Activated T-helper 9 cell treated with anti-CD3 and anti-CD28 coated beads, Interleukin-2, amount 50 U/mL, for 16 hours (primary cell): ENCODE results near the gene ORM2.
A peak's percentile ranks its signal among the peaks of the same experiment; 100 is the strongest.
"Not testable (repeated sequence)": the region's sequence is repeated elsewhere in the genome, so short reads cannot be mapped to it uniquely, and the experiment has no call there.

Experiments
- DNase-seq: peaks from one replicate; pipeline ENCODE4 v3.0.0-alpha.2; 2020; ENCODE audit warnings: low read depth

Gene ORM2

DNA sequence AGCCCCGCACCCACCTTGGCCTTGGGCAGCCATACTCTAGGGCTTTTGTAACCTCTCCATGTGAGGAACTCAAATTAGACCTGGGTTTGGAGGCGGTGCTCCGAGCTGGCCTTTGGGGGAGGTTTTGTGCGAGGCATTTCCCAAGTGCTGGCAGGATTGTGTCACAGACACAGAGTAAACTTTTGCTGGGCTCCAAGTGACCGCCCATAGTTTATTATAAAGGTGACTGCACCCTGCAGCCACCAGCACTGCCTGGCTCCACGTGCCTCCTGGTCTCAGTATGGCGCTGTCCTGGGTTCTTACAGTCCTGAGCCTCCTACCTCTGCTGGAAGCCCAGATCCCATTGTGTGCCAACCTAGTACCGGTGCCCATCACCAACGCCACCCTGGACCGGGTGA, at the start of gene ORM2:
Gene ORM2 (plus strand): TSS at position 245 of the 398 bp plus-strand sequence. CDS start 36 bp downstream, at position 281.
- DNase-seq = not testable (repeated sequence)

DNA sequence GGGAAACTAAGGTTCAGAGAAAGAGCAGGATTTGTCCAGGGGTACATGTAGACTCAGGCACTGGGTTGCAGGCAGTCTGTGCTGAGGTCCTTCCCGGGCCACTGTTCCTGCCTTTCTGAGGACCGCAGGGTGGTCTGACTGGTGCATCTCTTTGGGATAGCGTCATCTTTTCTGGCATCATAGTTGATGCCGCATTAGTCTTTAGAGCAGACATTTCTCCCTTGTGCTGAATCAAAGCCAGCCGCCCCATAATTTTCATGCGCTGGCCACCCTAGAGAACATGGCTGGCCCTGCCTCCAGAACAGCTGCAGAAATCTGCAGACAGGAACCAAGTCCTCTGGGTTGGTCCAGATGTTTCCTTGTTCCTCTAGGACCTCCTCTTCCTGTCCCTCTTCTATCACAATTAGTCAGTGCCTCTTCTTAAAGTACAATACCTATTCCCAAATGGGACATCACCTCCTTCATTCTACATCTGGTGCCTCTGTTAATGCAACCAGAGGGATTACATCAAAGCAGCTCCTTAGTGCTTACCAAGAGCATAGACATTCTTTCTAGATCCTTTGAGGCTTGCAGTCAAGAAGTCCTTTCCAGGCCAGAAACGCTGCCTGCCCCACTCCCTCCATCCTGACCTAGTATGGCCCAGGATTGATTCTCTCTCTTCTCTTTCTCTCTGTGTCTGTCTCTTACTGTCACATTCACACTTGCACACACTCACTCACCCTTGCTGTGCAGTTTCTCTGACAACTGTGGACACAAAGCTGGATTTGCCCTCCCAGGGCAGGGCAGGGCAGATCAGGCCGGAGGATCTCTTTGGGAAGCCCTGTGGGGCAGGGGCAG, 48.8 kb upstream of the ORM2 start:
- no peak for DNase-seq

DNA sequence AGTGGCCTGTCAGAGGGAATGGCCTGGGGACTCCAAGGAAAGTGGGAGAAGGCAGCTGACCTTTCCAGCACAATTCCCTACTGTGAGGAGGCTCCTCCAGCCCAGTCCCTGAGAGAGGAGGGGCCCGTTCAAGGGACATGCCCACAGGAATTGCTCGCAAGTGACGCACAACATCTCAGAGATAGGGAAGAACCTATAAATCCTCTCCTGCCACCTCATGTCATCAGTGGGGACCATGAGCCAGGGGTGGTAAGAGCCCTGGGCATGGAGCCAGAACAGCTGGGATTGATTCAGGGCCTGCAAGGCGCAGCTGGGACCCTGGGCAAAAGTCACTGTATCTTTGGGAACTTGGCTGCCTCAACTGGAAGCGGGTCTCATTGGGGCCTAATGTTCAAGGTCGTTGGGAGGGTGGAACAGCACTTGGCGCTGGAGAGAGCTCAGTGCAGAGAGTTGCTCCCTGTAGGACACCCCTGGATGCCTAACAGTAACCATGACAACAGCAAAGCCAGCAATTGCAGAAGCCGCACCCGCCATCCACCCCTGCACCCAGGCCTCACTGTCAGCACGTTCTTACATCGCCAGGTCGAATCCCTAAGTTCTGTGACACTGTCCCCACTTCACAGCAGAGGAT, 48.1 kb upstream of the ORM2 start:
- DNase-seq = no peak

DNA sequence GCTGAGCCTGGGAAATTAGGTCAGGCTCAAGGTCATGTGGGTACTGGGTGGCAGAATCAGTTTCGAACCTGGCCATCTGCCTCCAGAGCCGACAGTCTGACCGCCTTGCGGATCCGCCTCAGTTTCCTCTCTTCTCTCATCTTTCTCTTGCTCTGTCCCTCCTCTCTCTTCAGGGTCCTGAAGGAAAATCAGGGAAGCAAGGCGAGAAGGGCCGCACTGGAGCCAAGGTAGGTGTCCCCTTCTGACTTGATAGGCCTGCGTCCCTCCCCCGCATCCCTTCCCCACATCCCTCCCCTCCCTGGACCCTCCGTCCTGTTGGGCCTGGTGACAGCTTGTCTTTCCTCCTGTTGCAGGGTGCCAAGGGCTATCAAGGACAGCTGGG, 47.6 kb upstream of the ORM2 start:
- DNase-seq = no peak

DNA sequence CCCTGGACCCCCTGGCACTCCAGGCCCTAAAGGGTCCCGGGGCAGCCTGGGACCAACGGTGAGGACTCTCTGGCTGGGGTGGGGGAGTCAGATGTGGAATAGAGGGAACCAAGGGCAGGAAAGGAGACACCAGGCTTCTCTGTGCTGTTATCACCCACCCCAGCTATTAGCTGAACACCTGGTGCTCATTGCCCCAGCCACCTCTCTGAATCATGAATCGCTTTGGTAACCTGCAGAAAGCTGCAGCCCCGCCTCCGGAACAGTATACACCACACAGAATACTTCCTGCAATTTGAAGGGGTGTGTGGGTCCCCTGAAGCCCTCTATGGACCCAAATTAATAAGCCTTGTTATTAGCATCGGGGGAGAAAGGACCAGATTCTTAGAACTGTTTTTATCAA, 47.2 kb upstream of the ORM2 start:
- no peak for DNase-seq

DNA sequence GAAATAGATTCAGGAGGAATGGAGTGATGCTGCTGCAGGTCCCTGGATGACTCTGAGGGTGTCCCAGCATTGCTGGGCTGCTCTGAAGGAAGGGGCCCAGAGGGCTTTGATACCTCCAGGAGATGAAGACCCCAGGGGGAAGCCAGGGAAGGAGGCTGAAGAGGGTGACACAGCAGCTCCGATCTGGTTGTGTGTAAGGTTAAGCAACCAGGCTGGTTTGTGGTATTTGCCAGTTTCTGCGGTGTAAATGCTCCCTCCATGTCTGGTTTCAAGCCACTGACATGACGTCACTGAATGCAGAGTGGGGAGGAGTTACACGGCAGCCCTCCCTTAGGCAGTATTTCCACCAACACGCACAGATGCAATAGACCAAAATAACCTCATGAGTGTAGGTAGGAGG, 46.7 kb upstream of the ORM2 start:
- DNase-seq = no peak

DNA sequence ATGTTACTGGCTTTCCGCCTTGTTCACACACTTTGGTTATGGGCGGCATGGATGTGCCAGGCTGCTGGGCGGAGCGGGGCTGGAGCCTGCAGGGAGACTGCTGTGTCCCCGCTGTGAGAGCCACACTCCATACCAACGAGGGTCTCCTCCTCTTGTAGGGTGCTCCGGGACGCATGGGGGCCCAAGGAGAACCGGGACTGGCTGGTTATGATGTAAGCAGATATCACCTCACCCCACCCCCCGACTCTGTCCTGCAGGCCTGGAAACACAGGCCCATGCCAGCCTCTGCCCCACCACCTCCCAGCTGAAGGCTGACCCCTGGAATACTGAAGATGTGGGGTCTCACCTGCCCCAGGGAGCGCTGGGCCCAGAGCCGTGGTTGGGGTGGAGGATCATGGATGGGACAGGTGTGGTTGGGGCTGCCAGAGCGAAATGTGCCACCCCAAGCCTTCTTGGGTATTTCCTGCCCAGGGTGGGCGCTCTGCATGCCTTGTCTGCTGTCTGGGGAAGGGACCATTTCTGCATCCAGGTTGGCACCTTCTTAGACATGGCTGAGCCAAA, 46.0 kb upstream of the ORM2 start:
- DNase-seq = no peak

DNA sequence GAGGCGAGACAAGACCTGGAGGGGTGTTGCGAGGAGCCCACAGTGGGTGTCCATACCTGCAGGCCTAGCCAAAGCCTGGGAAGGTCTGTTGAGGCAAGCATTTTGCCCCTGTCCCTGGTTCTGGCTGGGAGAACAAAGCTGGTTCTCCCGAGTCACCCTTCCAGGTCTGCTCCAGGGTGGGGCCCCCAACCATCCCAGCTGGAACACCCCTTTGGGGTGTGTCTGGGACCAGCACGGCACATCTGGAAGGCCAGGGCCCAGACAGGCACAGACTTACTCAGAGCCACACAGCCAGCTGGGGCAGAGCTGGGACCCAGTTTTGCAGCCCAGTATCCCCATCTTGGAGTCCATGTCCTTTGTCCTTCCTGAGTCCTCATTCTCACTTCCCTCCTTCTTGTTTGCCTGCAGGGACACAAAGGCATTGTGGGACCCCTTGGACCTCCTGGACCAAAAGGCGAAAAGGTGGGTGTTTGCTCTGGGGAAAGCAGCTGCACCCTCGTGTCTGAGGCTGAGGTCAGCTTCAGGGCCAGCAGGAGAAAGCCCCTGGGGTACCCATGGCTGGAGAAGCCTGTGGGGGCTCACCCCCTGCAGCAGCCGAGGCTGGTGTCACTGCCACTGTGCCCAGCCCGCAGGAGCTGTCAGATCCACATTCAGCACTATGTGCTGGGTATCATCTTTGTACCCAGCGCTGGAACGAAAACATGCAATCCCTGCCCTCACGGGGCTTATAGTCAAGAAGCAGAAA, 45.2 kb upstream of the ORM2 start:
- DNase-seq = no peak

DNA sequence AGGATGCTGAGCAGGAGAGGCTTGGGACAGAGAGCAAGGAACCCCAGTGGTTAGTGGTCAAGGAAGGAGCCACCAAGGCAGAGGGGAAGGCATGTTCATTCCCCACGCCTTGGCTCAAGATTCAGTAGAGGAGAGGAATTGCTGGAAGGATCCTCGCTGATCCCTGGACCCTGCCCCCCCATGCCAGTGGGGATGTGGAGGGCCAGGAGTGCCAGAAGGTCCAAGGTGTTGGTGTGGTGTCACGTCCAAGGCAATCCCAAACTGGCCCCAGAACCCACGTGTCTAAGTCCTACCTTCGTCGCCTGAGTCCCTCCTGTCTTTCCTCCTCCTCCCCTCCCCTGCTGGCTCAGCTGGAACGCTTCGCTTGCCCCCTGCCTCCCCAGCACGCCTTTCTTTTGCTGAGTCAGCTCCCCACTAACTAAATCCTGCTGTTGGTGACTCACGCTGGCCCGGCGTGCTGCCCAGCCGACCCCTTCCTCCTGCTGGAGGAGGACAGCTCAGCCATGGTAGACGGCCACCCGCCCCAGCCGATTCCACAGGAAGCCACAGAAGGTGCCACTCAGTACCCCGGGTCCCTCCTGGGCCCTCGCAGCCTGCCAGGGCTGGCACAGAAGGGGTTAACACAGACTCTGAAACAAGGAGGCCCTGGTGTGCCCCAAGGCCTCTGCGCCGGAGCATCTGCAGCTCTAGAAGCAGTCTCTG, 44.4 kb upstream of the ORM2 start:
- no peak for DNase-seq

DNA sequence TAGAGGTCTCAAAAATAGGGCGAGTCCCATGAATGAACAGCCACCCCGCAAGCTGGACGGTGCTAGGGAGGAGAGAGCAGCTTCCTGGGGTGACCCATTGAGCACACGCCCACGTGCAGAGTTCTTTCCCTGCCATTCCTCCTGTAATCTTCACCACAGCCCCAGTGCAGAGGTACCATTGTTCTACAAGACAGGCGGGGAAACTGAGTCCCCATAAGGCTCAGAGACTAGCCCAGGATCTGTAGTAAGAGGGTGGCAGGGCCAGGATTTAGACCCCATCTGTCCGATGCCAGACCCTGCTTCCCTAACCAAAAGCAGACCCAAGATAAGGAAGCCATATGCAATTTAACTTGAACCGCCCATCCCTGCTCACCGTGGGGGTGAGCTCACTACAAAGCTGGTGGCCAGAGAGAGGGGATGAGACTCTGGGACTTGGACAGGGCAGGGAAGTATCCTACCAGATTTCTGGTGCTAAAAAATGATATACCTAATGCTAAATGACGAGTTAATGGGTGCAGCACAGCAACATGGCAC, 43.5 kb upstream of the ORM2 start:
- no peak for DNase-seq

DNA sequence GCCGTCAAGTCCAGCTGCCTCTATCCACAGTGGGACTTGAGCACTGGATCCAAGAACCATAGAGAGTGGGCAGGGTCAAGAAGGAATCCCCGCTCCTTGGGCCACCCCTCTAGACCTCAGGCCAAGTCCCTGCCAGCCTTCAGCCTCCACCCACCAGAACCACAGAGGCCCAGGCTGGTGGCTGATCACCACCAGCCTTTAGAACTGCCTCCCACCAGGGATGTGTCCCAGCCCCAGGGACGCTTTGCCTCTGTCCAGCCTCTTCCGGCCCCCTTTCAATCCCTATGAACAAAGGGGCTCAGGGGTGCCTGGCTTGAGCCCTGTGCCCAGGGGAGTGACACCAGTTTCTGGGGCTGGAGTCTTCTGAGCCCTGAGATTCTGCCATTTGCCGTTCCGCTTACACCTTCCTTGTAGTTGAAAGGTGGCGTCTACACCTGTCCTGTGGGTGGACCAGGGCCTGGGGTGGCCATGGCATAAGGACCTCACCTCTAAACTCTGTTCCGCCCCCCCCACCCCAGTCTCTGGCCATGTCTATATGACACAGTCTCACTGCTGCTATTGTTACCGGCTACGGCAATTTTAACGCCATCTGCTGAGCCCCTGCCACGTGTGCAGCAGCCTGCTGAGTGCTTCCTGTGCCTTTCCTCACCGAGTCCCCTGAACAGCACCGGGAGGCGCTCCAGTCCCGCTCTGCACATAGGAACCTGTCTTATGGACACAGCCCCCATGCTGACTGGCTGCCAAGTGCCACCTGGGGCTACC, 42.5 kb upstream of the ORM2 start:
- no peak for DNase-seq

DNA sequence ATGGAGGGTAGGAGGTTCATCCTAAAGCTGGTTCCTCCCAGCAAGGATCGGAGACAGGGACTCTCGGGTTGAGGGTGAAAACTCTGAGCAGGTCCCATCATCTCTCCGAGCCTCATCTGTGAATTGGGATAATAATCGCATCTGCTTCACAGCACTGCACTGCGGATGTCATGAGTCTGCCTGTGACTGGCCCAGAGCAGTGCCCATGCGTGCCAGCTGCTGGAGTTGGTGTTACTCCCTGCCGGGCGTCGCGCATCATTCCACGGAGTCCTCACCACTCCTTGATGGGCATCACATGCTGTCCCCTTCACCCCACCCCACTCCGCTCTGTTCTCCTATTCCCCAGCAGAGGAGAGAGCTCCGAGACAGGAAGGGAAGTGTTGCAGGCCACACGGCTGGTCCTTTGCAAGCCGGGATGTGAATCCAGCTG, 41.9 kb upstream of the ORM2 start:
- no peak for DNase-seq

DNA sequence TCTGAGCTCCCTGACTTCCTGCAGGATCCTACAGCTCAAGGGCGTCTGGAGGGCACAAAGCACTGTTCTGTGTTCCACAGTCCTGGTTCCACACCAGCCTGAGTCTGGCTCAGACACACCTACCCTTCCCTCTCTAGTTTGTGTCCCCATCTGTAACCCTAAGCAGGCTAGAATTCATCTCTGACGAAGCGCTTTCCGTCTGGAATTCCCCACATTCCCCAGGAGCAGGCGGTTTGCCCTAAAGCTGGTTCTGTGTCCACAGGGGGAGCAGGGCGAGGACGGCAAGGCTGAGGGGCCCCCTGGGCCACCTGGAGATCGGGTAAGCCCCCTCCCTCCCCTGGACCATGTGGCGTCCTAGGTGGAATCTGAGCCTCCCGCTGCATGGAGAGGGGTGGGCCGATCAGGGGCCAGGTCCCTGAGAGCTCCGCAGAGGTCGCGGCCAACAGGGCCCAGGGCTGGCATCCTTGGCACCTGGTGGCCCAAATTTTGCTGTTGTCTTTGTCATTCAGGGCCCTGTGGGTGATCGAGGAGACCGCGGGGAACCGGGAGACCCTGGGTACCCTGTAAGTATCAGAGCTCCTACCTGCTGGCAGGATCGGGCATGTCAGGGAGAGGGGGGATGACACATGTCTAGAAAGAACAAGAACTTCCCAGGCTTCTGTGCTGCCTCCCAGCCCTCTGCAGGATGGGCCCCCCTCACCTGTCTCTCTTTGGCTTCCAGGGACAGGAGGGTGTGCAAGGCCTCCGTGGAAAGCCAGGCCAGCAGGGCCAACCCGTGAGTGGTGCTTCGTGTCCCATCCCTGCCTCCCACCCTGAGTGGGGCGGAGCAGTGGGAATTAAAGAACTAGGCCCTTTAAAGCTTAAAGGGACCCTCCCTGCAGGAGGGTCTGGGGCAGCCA, 41.2 kb upstream of the ORM2 start:
- DNase-seq = no peak

DNA sequence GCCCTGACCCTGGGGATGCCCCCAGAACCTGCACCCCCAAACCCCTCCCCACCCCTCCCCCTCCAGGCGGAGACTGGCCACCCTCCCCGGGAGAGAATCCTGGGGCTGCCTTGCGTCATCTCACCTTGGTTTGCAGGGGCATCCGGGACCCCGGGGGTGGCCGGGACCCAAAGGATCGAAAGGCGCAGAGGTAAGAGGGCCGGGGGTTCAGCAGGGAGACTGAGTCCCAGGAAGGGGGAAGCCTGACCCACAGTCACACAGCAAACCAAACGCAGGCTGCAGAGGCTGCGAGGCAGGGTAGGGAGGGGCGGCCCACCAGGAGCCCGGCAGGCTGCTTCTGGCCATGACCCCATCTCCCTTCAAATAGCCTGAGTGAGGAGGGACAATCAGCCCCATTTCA, 40.6 kb upstream of the ORM2 start:
- DNase-seq = no peak

DNA sequence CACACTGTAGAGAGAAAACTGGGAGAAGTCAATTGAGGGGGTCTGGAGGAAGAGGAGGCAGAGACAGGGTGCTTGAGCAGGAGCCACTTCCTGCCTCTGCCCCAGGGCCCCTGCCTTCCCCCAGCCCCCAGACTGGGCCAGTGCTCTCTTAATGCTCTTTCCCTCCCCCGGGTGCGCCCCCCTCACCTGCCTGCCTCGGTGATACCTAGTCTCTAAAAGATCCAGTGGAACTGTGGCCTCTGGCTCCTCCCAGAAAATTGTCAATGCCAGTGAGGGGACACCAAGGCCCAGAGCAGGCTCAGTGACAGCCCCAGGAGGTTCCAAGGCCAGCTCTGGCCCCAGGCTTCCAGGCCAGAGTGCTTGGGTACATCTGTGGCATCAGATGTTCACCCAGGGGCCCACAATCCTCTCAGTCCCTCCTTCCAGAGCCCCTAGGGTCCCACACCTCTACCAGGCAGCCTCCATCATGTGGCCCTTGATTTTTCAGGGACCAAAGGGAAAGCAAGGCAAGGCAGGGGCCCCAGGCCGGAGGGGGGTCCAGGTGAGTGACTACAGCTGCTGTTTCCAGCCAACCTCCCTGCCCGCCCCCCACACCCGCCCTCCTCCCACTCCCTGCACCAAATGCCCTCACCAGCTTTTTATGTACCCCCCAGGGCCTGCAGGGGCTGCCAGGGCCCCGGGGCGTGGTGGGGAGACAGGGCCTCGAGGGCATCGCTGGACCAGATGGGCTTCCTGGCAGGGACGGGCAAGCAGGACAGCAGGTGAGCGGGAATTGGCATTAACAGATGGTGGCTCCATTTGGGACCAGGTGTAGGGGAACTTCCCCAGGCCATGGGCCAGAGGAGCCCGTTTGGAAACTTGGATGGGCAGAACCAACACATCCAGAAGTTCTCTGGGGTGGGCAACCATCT, 39.8 kb upstream of the ORM2 start:
- no peak for DNase-seq

DNA sequence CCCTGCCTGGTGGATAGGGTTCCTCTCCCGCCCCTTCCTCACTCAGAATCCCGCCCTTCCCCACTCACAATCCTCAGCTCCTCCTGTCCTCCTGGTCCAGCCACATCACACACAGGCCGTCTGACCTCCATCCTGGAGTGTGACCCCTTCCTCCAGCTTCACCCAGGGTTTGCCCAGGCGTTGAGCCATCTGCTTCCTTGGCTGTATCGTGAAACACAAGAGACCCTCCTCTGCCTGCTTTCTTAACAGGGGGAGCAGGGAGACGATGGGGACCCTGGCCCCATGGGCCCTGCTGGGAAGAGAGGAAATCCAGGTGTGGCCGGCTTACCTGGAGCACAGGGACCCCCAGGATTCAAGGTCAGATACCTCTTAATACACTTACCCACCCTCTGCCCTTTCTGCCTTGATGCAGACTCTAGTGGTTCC, 39.1 kb upstream of the ORM2 start:
- no peak for DNase-seq

DNA sequence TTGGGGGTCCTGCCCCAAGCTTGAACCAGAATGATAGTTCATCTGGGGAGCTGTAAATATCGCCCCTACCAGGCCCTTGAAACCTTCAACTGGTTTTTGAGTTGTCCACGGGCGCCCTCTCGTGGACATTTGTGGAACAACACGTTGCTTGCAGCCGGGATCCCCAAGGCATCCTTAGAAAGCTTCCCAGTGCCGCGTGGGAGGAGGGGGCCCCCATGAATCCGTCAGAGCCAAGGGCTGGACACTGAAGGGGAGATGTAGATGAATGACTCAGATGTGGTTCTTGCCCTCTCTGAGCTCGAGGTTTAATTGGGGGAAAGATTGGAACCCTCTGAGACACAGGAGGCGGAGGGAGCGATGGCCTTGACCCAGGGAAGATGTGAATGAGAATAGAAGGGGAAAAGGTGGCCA, 38.6 kb upstream of the ORM2 start:
- peak; percentile 59 for DNase-seq

DNA sequence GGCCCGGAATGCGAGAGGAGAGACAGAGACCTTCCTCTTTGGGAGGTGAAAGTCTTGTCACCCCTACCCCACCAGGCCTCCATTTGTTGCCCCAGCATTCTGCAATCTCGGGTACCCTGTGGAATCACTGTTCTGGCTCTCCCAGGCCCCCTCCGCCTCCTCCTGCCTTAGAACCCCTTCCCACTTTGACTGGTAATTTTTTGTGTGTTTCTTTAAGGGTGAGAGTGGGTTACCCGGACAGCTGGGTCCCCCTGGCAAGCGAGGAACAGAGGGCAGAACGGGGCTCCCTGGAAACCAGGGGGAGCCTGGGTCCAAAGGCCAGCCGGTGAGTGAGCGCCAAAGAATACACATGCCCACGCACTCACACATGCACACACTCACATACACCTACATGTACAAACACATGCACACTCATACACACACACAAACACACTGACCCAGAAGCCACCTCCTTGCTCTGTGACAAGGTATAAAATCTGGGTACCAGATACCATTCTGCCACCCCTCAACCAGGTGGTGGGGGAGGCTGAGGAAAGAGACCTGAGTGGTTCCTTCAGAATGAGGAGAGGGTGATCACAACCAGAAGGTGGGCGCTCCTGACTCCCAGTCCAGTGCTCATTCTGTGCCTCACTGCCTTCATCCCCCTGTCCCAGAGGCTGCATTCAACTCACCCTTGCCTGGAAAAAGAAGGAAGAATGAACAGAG, 37.6 kb upstream of the ORM2 start:
- no peak for DNase-seq
